Neural progenitor cell (in vitro differentiated cells): ENCODE results near the gene CENPB. TPM values are rescaled to one million over a fixed set of nuclear protein-coding genes. Genes with fewer than 3 reads are reported as not detected.

ENCODE experiments used
- DNase-seq: peaks from one replicate; pipeline ENCODE4 v3.0.0-alpha.2; 2016; ENCODE audit warnings: low spot score
- H2AFZ ChIP-seq: fragments of 200-600 bp; sonication (generic); replicated peaks from 2 replicates; pipeline ENCODE4 v1.6.1; 2016; ENCODE audit warnings: antibody characterized with exemption
- H3F3A ChIP-seq: fragments of 200-600 bp; sonication (generic); 2 replicates; pipeline ENCODE4 v1.6.1; 2016; ENCODE audit warnings: antibody characterized with exemption, low read depth
- H3K27ac ChIP-seq: fragments of 200-600 bp; sonication (generic); 2 replicates; pipeline ENCODE4 v1.5.1; 2016; ENCODE audit warnings: mild to moderate bottlenecking
- H3K27me3 ChIP-seq: fragments of 200-600 bp; sonication (generic); 2 replicates; pipeline ENCODE4 v1.6.1; 2016; ENCODE audit warnings: mild to moderate bottlenecking, moderate library complexity
- H3K36me3 ChIP-seq: fragments of 200-600 bp; sonication (generic); 2 replicates; pipeline ENCODE4 v1.5.1; 2016
- H3K4me1 ChIP-seq: fragments of 200-600 bp; sonication (generic); 2 replicates; pipeline ENCODE4 v1.6.1; 2016; ENCODE audit warnings: mixed run types
- H3K4me2 ChIP-seq: fragments of 200-600 bp; sonication (generic); 2 replicates; pipeline ENCODE4 v1.6.1; 2016
- H3K4me3 ChIP-seq: fragments of 200-600 bp; sonication (generic); 2 replicates; pipeline ENCODE4 v1.5.1; 2016
- H3K79me2 ChIP-seq: fragments of 200-600 bp; sonication (generic); 2 replicates; pipeline ENCODE4 v1.6.1; 2016; ENCODE audit warnings: low read depth
- H3K9ac ChIP-seq: fragments of 200-600 bp; sonication (generic); 2 replicates; pipeline ENCODE4 v1.6.1; 2016
- H3K9me3 ChIP-seq: fragments of 200-600 bp; sonication (generic); 2 replicates; pipeline ENCODE4 v1.5.1; 2016; ENCODE audit warnings: low read depth
- H4K20me1 ChIP-seq: fragments of 200-600 bp; sonication (generic); 2 replicates; pipeline ENCODE4 v1.6.1; 2016; ENCODE audit warnings: low read depth
- H3K27ac Mint-ChIP-seq: 3 replicates; pipeline ENCODE4 v1.8.0; 2021; ENCODE audit warnings: mixed read lengths
- H3K27me3 Mint-ChIP-seq: 2 replicates; pipeline ENCODE4 v1.8.0; 2022; ENCODE audit warnings: low read depth, mild to moderate bottlenecking, inconsistent platforms, moderate library complexity, mixed read lengths; ENCODE audit not compliant: insufficient read depth
- H3K36me3 Mint-ChIP-seq: 3 replicates; pipeline ENCODE4 v1.8.0; 2021; ENCODE audit warnings: mixed read lengths
- H3K4me1 Mint-ChIP-seq: 3 replicates; pipeline ENCODE4 v1.8.0; 2021; ENCODE audit warnings: mixed read lengths
- H3K4me3 Mint-ChIP-seq: 3 replicates; pipeline ENCODE4 v1.8.0; 2021; ENCODE audit warnings: mild to moderate bottlenecking, moderate library complexity, mixed read lengths
- H3K9me3 Mint-ChIP-seq: 3 replicates; pipeline ENCODE4 v1.8.0; 2020; ENCODE audit warnings: mixed read lengths
- EZH2 ChIP-seq: fragments of 200-600 bp; sonication (generic); IDR thresholded peaks from 2 replicates; pipeline ENCODE4 v1.6.1; 2017; ENCODE audit warnings: antibody characterized with exemption, mild to moderate bottlenecking, moderate library complexity
- EZH2phosphoT487 ChIP-seq: fragments of 200-600 bp; sonication (generic); IDR thresholded peaks from 2 replicates; pipeline ENCODE4 v1.6.1; 2017; ENCODE audit warnings: antibody characterized with exemption
- total RNA-seq: library from RNA; depleted of rRNA; stranded (reverse); fragments of >200 nt; gene quantifications from 2 replicates; pipeline ENCODE4 v1.2.3, GENCODE V29; 2015; ENCODE audit warnings: low replicate concordance
- TF ChIP-seq, protein P1 (sequence below): fragments of 200-600 bp; sonication (generic); IDR thresholded peaks from 2 replicates; pipeline ENCODE4 v1.5.1; 2017; ENCODE audit warnings: antibody characterized with exemption, mild to moderate bottlenecking

The CENPB gene
- total RNA-seq, 1 donor from 2014 or later, result 5.0 TPM

DNA sequence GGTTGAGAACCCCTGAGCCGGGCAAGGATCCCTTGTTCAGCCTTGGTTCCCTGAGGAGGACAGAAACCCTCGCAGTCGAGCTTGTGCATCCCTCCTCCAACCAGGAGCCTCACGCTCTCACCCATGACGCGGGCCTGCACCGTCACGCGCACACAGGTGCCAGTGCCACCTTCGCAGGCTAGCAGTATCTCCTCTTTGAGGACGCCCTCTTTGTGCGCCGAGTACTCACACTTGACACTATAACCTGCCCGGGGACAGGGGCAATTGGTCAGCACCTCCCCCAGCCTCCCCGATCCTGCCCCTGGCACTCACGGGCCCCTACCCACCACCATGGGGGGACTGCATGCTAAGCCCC, 32.3 kb downstream of the CENPB start:
- no peaks in the 10 kb centered on the region for H3K36me3 ChIP-seq
- Mint-ChIP-seq H3K4me3 (no peak overlapping the region), H3K4me1 (peaks cover 13% of the 10 kb centered on the region), H3K36me3 (peaks cover 20% of the 10 kb centered on the region), H3K27me3 (peaks cover 21% of the 10 kb centered on the region), H3K27ac (no peak overlapping the region), H3K9me3 (peaks cover 6% of the 10 kb centered on the region)
- H3K9me3 ChIP-seq, result no peaks in the 10 kb centered on the region
- H3K9ac ChIP-seq, result no peak overlapping the region
- H3K4me3 ChIP-seq, result no peak overlapping the region
- H3K27me3 ChIP-seq, result peaks cover 38% of the 10 kb centered on the region
- no peaks in the 10 kb centered on the region for H3K79me2 ChIP-seq
- H3F3A ChIP-seq, result peaks cover 26% of the 10 kb centered on the region
- peaks cover 6% of the 10 kb centered on the region for H3K4me1 ChIP-seq
- H2AFZ ChIP-seq, result no peak overlapping the region
- TF ChIP-seq EZH2phosphoT487 (no peak), EZH2 (no peak)
- TF ChIP-seq, protein P1, sequence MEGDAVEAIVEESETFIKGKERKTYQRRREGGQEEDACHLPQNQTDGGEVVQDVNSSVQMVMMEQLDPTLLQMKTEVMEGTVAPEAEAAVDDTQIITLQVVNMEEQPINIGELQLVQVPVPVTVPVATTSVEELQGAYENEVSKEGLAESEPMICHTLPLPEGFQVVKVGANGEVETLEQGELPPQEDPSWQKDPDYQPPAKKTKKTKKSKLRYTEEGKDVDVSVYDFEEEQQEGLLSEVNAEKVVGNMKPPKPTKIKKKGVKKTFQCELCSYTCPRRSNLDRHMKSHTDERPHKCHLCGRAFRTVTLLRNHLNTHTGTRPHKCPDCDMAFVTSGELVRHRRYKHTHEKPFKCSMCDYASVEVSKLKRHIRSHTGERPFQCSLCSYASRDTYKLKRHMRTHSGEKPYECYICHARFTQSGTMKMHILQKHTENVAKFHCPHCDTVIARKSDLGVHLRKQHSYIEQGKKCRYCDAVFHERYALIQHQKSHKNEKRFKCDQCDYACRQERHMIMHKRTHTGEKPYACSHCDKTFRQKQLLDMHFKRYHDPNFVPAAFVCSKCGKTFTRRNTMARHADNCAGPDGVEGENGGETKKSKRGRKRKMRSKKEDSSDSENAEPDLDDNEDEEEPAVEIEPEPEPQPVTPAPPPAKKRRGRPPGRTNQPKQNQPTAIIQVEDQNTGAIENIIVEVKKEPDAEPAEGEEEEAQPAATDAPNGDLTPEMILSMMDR, result no peak
- peaks cover 25% of the 10 kb centered on the region for H4K20me1 ChIP-seq
- no peak for DNase-seq
- no peak overlapping the region for H3K4me2 ChIP-seq
- no peak overlapping the region for H3K27ac ChIP-seq

DNA sequence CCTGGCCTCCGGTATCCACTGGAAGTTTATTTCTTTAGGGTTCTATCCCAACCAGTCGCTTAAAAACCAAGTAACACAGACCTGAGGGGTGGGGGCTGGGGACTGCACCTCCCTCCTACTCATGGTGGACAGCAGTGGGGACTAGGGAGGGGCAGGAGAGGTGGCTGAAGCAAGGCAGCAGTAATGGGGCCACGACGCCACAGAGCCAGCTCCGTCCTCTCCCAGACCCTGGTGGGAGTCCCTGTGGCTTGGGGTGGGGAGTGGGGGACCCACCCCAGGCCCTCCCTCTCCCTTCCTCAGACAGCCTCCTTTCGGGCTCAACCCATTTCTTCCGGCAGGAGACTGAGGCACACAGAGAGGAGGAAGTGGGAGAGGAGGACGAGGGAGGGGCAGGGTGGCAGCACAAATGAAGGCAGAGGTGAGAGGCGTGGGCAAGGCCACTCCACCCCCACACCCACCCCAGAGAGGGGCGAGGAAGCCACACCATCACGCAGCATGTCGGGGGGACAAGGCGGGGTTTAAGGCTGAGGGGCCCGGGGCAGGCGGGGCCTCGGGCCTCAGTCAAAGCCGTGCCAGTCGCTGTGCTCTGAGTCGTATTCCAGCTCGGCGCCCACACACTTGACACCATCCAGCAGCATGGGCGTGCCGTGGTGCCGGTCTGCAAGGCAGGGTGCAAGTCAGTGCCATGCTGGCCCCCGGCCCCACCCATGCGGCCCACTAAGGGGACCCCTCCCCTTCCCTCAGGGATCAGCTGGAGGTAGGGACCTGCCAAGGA, 32.9 kb downstream of the CENPB start:
- Histone ChIP-seq H3K9me3 (no peaks in the 10 kb centered on the region), H3K4me2 (no peak overlapping the region), H2AFZ (no peak overlapping the region), H3K4me3 (no peak overlapping the region), H4K20me1 (peaks cover 25% of the 10 kb centered on the region), H3K27ac (no peak overlapping the region), H3F3A (peaks cover 26% of the 10 kb centered on the region), H3K36me3 (no peaks in the 10 kb centered on the region), H3K9ac (no peak overlapping the region), H3K79me2 (no peaks in the 10 kb centered on the region), H3K27me3 (peaks cover 43% of the 10 kb centered on the region), H3K4me1 (peaks cover 4% of the 10 kb centered on the region)
- Mint-ChIP-seq H3K9me3 (peaks cover 6% of the 10 kb centered on the region), H3K27me3 (peaks cover 25% of the 10 kb centered on the region), H3K36me3 (peaks cover 20% of the 10 kb centered on the region), H3K27ac (no peak overlapping the region), H3K4me3 (no peak overlapping the region), H3K4me1 (peaks cover 13% of the 10 kb centered on the region)
- DNase-seq, result no peak
- no peak for TF ChIP-seq EZH2
- TF ChIP-seq EZH2phosphoT487, result no peak
- TF ChIP-seq, protein P1, result no peak

DNA sequence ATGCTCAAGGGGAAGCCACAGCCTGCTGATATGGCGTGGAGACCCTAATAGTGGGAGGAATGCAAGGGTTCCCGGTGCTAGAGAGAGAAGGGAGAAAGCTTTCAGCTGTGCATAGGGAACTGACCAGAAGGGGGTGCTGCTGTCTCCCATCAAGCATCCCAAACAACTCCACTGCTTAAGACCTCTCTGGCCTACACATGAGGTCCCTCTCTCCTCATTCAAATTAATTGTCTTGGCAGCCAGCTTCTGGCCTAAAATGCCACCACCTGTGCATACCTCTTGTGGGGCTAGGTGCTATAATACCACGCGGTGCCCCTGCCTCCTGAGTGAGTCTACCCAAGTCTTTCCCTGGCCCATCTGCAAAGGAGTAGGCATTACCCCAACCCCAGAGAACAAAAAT, 33.4 kb downstream of the CENPB start:
- peaks cover 18% of the 10 kb centered on the region for H3K36me3 Mint-ChIP-seq
- no peak for TF ChIP-seq EZH2
- TF ChIP-seq, protein P1, result peak; percentile 78
- peaks cover 4% of the 10 kb centered on the region for H3K4me1 ChIP-seq
- H3K9me3 ChIP-seq, result no peaks in the 10 kb centered on the region
- H3K79me2 ChIP-seq, result no peaks in the 10 kb centered on the region
- H3K27me3 ChIP-seq, result peaks cover 49% of the 10 kb centered on the region
- no peak overlapping the region for H3K27ac Mint-ChIP-seq
- peaks cover 27% of the 10 kb centered on the region for H3K27me3 Mint-ChIP-seq
- no peak overlapping the region for H2AFZ ChIP-seq
- peak; percentile 85 for DNase-seq
- H3K27ac ChIP-seq, result no peak overlapping the region
- H3K9me3 Mint-ChIP-seq, result peaks cover 6% of the 10 kb centered on the region
- H4K20me1 ChIP-seq, result peaks cover 25% of the 10 kb centered on the region
- peaks cover 26% of the 10 kb centered on the region for H3F3A ChIP-seq
- no peak overlapping the region for H3K4me2 ChIP-seq
- H3K4me1 Mint-ChIP-seq, result peaks cover 13% of the 10 kb centered on the region
- no peak overlapping the region for H3K4me3 Mint-ChIP-seq
- no peak overlapping the region for H3K4me3 ChIP-seq
- no peaks in the 10 kb centered on the region for H3K36me3 ChIP-seq
- H3K9ac ChIP-seq, result no peak overlapping the region
